ENCODE results near the gene CAPN8. TPM values are rescaled to one million over a fixed set of nuclear protein-coding genes. Genes with fewer than 3 reads are reported as not detected.

CAPN8 gene
- total and polyA plus RNA-seq, 11 donors, result not detected

- no peaks in the 10 kb centered on the region for H3K27me3 ChIP-seq
- H3K36me3 ChIP-seq, result no peaks in the 10 kb centered on the region
- no peak overlapping the region for H3K27ac ChIP-seq
- DNase-seq (no peak), ATAC-seq (no peak)
- 93 to 100% (median 97%) methylated on average over 1 of the region's 1 CpG for WGBS, 4 donors
- H3K4me1 ChIP-seq, result no peaks in the 10 kb centered on the region
- H3K4me3 ChIP-seq, result no peak overlapping the region
- TF ChIP-seq POLR2A (IDR thresholded peaks at IDR 0.05) (no peak), CTCF (IDR thresholded peaks at IDR 0.05) (no peak)
- H3K9me3 ChIP-seq, result no peaks in the 10 kb centered on the region
- intact Hi-C loops (cut with DNase I), result no loop called here
These were observed 107.0 kb downstream of the CAPN8 start for GRCh38 chr1:223558512-223558911.

GRCh38 chr1:223557130-223557475, 108.4 kb downstream of the CAPN8 start:
- H3K9me3 ChIP-seq, result no peaks in the 10 kb centered on the region
- no peaks in the 10 kb centered on the region for H3K36me3 ChIP-seq
- no peak overlapping the region for H3K27ac ChIP-seq
- no peaks in the 10 kb centered on the region for H3K4me1 ChIP-seq
- 71 to 90% (median 77%) methylated on average over 5 of the region's 5 CpGs for WGBS, 4 donors
- no peak overlapping the region for H3K4me3 ChIP-seq
- no peaks in the 10 kb centered on the region for H3K27me3 ChIP-seq
- intact Hi-C loops (cut with DNase I), result no loop called here
- ATAC-seq (no peak), DNase-seq (no peak)
- no peak for TF ChIP-seq POLR2A (IDR thresholded peaks at IDR 0.05)
- no peak for TF ChIP-seq CTCF (IDR thresholded peaks at IDR 0.05)

- no peaks in the 10 kb centered on the region for H3K9me3 ChIP-seq
- H3K27ac ChIP-seq, result no peak overlapping the region
- H3K36me3 ChIP-seq, result no peaks in the 10 kb centered on the region
- TF ChIP-seq POLR2A (IDR thresholded peaks at IDR 0.05) (no peak), CTCF (IDR thresholded peaks at IDR 0.05) (peak in 5 of 12 donors; percentile 6 to 46 (median 12))
- DNase-seq (no peak), ATAC-seq (no peak)
- H3K27me3 ChIP-seq, result no peaks in the 10 kb centered on the region
- H3K4me3 ChIP-seq, result no peak overlapping the region
- H3K4me1 ChIP-seq, result no peaks in the 10 kb centered on the region
- intact Hi-C loops (cut with DNase I), result no loop called here
- WGBS, 4 donors, result 46 to 67% (median 48%) methylated on average over 8 of the region's 8 CpGs
These were observed 108.9 kb downstream of the CAPN8 start for GRCh38 chr1:223556414-223557129.

GRCh38 chr1:223553957-223554356, 111.5 kb downstream of the CAPN8 start:
- no peaks in the 10 kb centered on the region for H3K36me3 ChIP-seq
- WGBS, 4 donors, result 89 to 99% (median 95%) methylated on average over 3 of the region's 3 CpGs
- no peak overlapping the region for H3K27ac ChIP-seq
- no peak for ATAC-seq
- no peak for DNase-seq
- H3K4me3 ChIP-seq, result no peak overlapping the region
- H3K4me1 ChIP-seq, result no peaks in the 10 kb centered on the region
- no peaks in the 10 kb centered on the region for H3K9me3 ChIP-seq
- H3K27me3 ChIP-seq, result no peaks in the 10 kb centered on the region
- TF ChIP-seq POLR2A (IDR thresholded peaks at IDR 0.05), result no peak
- TF ChIP-seq CTCF (IDR thresholded peaks at IDR 0.05), result no peak
- intact Hi-C loops (cut with DNase I), result no loop called here
